H1 (cell line): Measurements from ENCODE around the gene AUH. TPM values are rescaled to one million over a fixed set of nuclear protein-coding genes. Genes with fewer than 3 reads are reported as not detected.

Experiments used
- CTCF ChIA-PET: fragments of 300-600 bp; sonication (Branson Sonifier 250); formaldehyde crosslinking; loops from one replicate; lab custom pipeline; 2021; ENCODE audit not compliant: partially characterized antibody; lab: Charles Lee
- POLR2A ChIA-PET: fragments of 300-600 bp; sonication (Branson Sonifier 250); formaldehyde crosslinking; loops from one replicate; lab custom pipeline; 2021; ENCODE audit warnings: inconsistent platforms; ENCODE audit not compliant: partially characterized antibody; lab: Charles Lee
- DNase-seq, 2 experiments: peaks; one replicate each; pipeline versions ENCODE4 v3.0.0 to v3.0.0-alpha.2; 2010 to 2022; ENCODE audit warnings: low spot score in 2 of 2, low read depth in 1 of 2, mixed read lengths in 1 of 2
- FAIRE-seq: peaks from 2 replicates; lab custom pipeline; 2011; peaks lifted over from hg19 to GRCh38; lab: Jason Lieb, UNC
- H2AFZ ChIP-seq: 2 replicates; pipeline ENCODE4 v1.8.1; 2012; ENCODE audit warnings: low read length, inconsistent platforms
- H2AK5ac ChIP-seq: 2 replicates; pipeline ENCODE4 v1.6.1; 2013; ENCODE audit warnings: low read depth, low read length
- H2BK120ac ChIP-seq: replicated peaks from 2 replicates; pipeline ENCODE3; 2013; ENCODE audit warnings: low read depth, low read length, inconsistent platforms
- H2BK12ac ChIP-seq: 2 replicates; pipeline ENCODE4 v1.6.1; 2013; ENCODE audit warnings: low read depth, low read length
- H2BK15ac ChIP-seq: 2 replicates; pipeline ENCODE4 v1.6.1; 2013; ENCODE audit warnings: low read length
- H2BK20ac ChIP-seq: 2 replicates; pipeline ENCODE4 v1.6.1; 2013; ENCODE audit warnings: low read length
- H2BK5ac ChIP-seq: 2 replicates; pipeline ENCODE4 v1.6.1; 2013; ENCODE audit warnings: low read depth, low read length
- H3K14ac ChIP-seq: 2 replicates; pipeline ENCODE4 v1.6.1; 2013; ENCODE audit warnings: inconsistent platforms; ENCODE audit not compliant: insufficient read length
- H3K18ac ChIP-seq: 2 replicates; pipeline ENCODE4 v1.6.1; 2013; ENCODE audit warnings: low read length; ENCODE audit errors: extremely low read depth
- H3K23ac ChIP-seq: 2 replicates; pipeline ENCODE4 v1.6.1; 2013; ENCODE audit warnings: inconsistent platforms; ENCODE audit not compliant: insufficient read length
- H3K23me2 ChIP-seq: 2 replicates; pipeline ENCODE4 v1.6.1; 2013; ENCODE audit warnings: low read depth, low read length
- H3K27ac ChIP-seq: 2 replicates; pipeline ENCODE4 v1.6.1; 2011; ENCODE audit warnings: low read depth, low read length, inconsistent platforms
- H3K27me3 ChIP-seq, 4 experiments: replicated peaks in 1 of 4; 1 replicate in 1 of 4; 2 replicates in 3 of 4; pipeline versions ENCODE4 v1.6.1 to v1.8.1; 2011 to 2013; ENCODE audit warnings: low read length in 3 of 4, mild to moderate bottlenecking in 3 of 4, inconsistent platforms in 2 of 4, mixed read lengths in 2 of 4, moderate library complexity in 1 of 4; ENCODE audit not compliant: control insufficient read depth in 3 of 4, insufficient read depth in 3 of 4; ENCODE audit errors: extremely low read depth in 1 of 4
- H3K36me3 ChIP-seq, 4 experiments: 2 replicates each; pipeline versions ENCODE4 v1.6.1 to v1.8.1; 2011 to 2013; ENCODE audit warnings: mild to moderate bottlenecking in 4 of 4, low read length in 3 of 4, moderate library complexity in 2 of 4, control low read depth in 1 of 4, inconsistent platforms in 1 of 4; ENCODE audit not compliant: insufficient read depth in 4 of 4, control insufficient read depth in 2 of 4
- H3K4ac ChIP-seq: replicated peaks from 2 replicates; pipeline ENCODE3; 2013; ENCODE audit warnings: low read length, low read depth, mixed read lengths, inconsistent platforms; ENCODE audit not compliant: insufficient read length
- H3K4me1 ChIP-seq, 4 experiments: replicated peaks in 1 of 4; 1 replicate in 1 of 4; 2 replicates in 3 of 4; pipeline versions ENCODE4 v1.6.1 to v1.8.1; 2011 to 2013; ENCODE audit warnings: low read length in 3 of 4, inconsistent platforms in 2 of 4, mixed read lengths in 1 of 4; ENCODE audit not compliant: insufficient read depth in 4 of 4, control insufficient read depth in 3 of 4
- H3K4me2 ChIP-seq, 2 experiments: 2 replicates each; pipeline versions ENCODE4 v1.6.1 to v1.8.1; 2011 to 2013; ENCODE audit warnings: low read depth in 2 of 2, low read length in 2 of 2, control low read depth in 1 of 2, inconsistent platforms in 1 of 2, mild to moderate bottlenecking in 1 of 2; ENCODE audit not compliant: insufficient read depth in 1 of 2
- H3K4me3 ChIP-seq, 4 experiments: fragments of 200-600, 300-600 bp in 1 of 4; sonication (generic), shearing (Covaris generic), sonication (Bioruptor Twin) in 1 of 4; 2 replicates each; pipeline versions ENCODE4 v1.5.1 to v1.8.1; 2011 to 2016; ENCODE audit warnings: low read length in 4 of 4, low read depth in 3 of 4, control low read depth in 2 of 4, inconsistent platforms in 2 of 4, mild to moderate bottlenecking in 2 of 4, mixed read lengths in 1 of 4, moderate library complexity in 1 of 4; ENCODE audit not compliant: insufficient read depth in 2 of 4; ENCODE audit errors: extremely low read depth in 1 of 4
- H3K56ac ChIP-seq: replicated peaks from 2 replicates; pipeline ENCODE3; 2013; ENCODE audit warnings: low read depth, mild to moderate bottlenecking, mixed read lengths, low read length, inconsistent platforms; ENCODE audit not compliant: insufficient read length
- H3K79me1 ChIP-seq: 2 replicates; pipeline ENCODE4 v1.6.1; 2013; ENCODE audit warnings: low read depth, low read length, control low read depth
- H3K79me2 ChIP-seq, 2 experiments: 2 replicates each; pipeline versions ENCODE4 v1.6.1 to v1.8.1; 2012 to 2013; ENCODE audit warnings: low read length in 2 of 2, mild to moderate bottlenecking in 2 of 2, inconsistent platforms in 1 of 2; ENCODE audit not compliant: insufficient read depth in 2 of 2, control insufficient read depth in 1 of 2
- H3K9ac ChIP-seq, 4 experiments: replicated peaks in 1 of 4; 1 replicate in 1 of 4; 2 replicates in 3 of 4; pipeline versions ENCODE4 v1.6.1 to v1.8.1; 2011 to 2013; ENCODE audit warnings: low read depth in 3 of 4, low read length in 3 of 4, control low read depth in 2 of 4, mild to moderate bottlenecking in 2 of 4, moderate library complexity in 2 of 4, inconsistent platforms in 1 of 4; ENCODE audit errors: extremely low read depth in 1 of 4
- H3K9me3 ChIP-seq, 2 experiments: 2 replicates each; pipeline versions ENCODE4 v1.6.1 to v1.8.1; 2012 to 2013; ENCODE audit warnings: mild to moderate bottlenecking in 2 of 2, moderate library complexity in 2 of 2, control low read depth in 1 of 2, inconsistent platforms in 1 of 2, low read depth in 1 of 2, low read length in 1 of 2, mixed read lengths in 1 of 2; ENCODE audit not compliant: insufficient read depth in 2 of 2
- H4K20me1 ChIP-seq, 2 experiments: replicated peaks in 1 of 2; 2 replicates each; pipeline versions ENCODE3 to v1.8.1; 2011 to 2013; ENCODE audit warnings: inconsistent platforms in 2 of 2, low read length in 2 of 2, mild to moderate bottlenecking in 1 of 2; ENCODE audit not compliant: insufficient read depth in 2 of 2, control insufficient read depth in 1 of 2
- H4K5ac ChIP-seq: 2 replicates; pipeline ENCODE4 v1.6.1; 2013; ENCODE audit warnings: low read length, low read depth, mixed read lengths, inconsistent platforms; ENCODE audit not compliant: insufficient read length
- H4K8ac ChIP-seq: 2 replicates; pipeline ENCODE4 v1.8.0; 2013; ENCODE audit warnings: mild to moderate bottlenecking, moderate library complexity, low read length, inconsistent platforms; ENCODE audit not compliant: insufficient read depth; ENCODE audit errors: extremely low read depth
- H4K91ac ChIP-seq: replicated peaks from 2 replicates; pipeline ENCODE3; 2013; ENCODE audit warnings: low read length, mixed read lengths, inconsistent platforms; ENCODE audit not compliant: insufficient read length
- BCL11A ChIP-seq, 2 experiments: IDR thresholded peaks; one replicate each; pipeline ENCODE4 v1.6.1; 2011; ENCODE audit warnings: low read depth in 2 of 2, low read length in 2 of 2, mild to moderate bottlenecking in 2 of 2
- CREB1 ChIP-seq: IDR thresholded peaks from 2 replicates; pipeline ENCODE4 v1.6.1; 2012; ENCODE audit warnings: inconsistent platforms
- CTBP2 ChIP-seq: IDR thresholded peaks from 2 replicates; pipeline ENCODE4 v1.7.0; 2011; ENCODE audit warnings: borderline replicate concordance, mild to moderate bottlenecking, moderate library complexity, mixed read lengths, low read length; ENCODE audit not compliant: insufficient read depth, insufficient read length
- EGR1 ChIP-seq: IDR thresholded peaks from 2 replicates; pipeline ENCODE4 v1.6.1; 2011; ENCODE audit warnings: low read depth, low read length, borderline replicate concordance
- FOSL1 ChIP-seq: IDR thresholded peaks from 2 replicates; pipeline ENCODE4 v1.6.1; 2011; ENCODE audit warnings: mild to moderate bottlenecking, low read depth, low read length, moderate library complexity; ENCODE audit not compliant: insufficient read depth
- HDAC6 ChIP-seq: IDR thresholded peaks from one replicate; pipeline ENCODE4 v1.7.1; 2012; ENCODE audit warnings: low read depth, mild to moderate bottlenecking, inconsistent platforms, low read length, moderate library complexity
- JUN ChIP-seq: IDR thresholded peaks from 2 replicates; pipeline ENCODE4 v1.6.1; 2011; ENCODE audit warnings: low read depth, mild to moderate bottlenecking, improper control_type of control experiment, low read length
- KDM4A ChIP-seq: IDR thresholded peaks from one replicate; pipeline ENCODE4 v1.7.1; 2012; ENCODE audit warnings: low read depth, mild to moderate bottlenecking, moderate library complexity, low read length, inconsistent platforms; ENCODE audit not compliant: severe bottlenecking
- POLR2A ChIP-seq, 2 experiments: IDR thresholded peaks; 1 replicate in 1 of 2; 2 replicates in 1 of 2; pipeline ENCODE4 v1.6.1; 2011; ENCODE audit warnings: low read depth in 2 of 2, low read length in 2 of 2, mild to moderate bottlenecking in 2 of 2; ENCODE audit errors: control extremely low read depth in 1 of 2
- POU5F1 ChIP-seq: IDR thresholded peaks from 2 replicates; pipeline ENCODE4 v1.6.1; 2011; ENCODE audit warnings: low read depth, mild to moderate bottlenecking, low read length, moderate library complexity
- SIX5 ChIP-seq: IDR thresholded peaks from 2 replicates; pipeline ENCODE4 v1.6.1; 2011; ENCODE audit warnings: mild to moderate bottlenecking, low read depth, low read length
- TAF1 ChIP-seq: IDR thresholded peaks from 2 replicates; pipeline ENCODE4 v1.6.1; 2011; ENCODE audit warnings: mild to moderate bottlenecking, low read depth, low read length
- TCF12 ChIP-seq: IDR thresholded peaks from 2 replicates; pipeline ENCODE4 v1.6.1; 2011; ENCODE audit warnings: low read depth, mild to moderate bottlenecking, low read length
- WGBS, 2 experiments: shearing (Covaris generic) in 1 of 2; methylation state at CpG; one replicate each; pipeline versions ENCODE4 v1.1.6 to v1.1.7; 2013 to 2015; ENCODE audit warnings: low lambda C conversion rate in 2 of 2, mixed read lengths in 2 of 2, inconsistent platforms in 1 of 2, low coverage in 1 of 2, missing lambda C conversion rate in 1 of 2; ENCODE audit not compliant: insufficient replicate concordance in 2 of 2, insufficient coverage in 1 of 2, insufficient read length in 1 of 2; ENCODE audit errors: extremely low coverage in 1 of 2, missing lambda C conversion rate in 1 of 2; 5-methylcytosine and 5-hydroxymethylcytosine counted together
- polyA plus RNA-seq, 7 experiments: library from polyadenylated mRNA; depleted of rRNA in 3 of 7; stranded (reverse) in 5 of 7; unstranded in 2 of 7; fragments of >200 nt in 5 of 7; fragments of 200-250 nt in 2 of 7; gene quantifications; 1 replicate in 5 of 7; 2 replicates in 1 of 7; 4 replicates in 1 of 7; pipeline versions ENCODE4 v1.2.1 to v1.2.3, GENCODE V29; 2011 to 2013; ENCODE audit warnings: missing spikeins in 2 of 7, mixed read lengths in 2 of 7
- total RNA-seq: library from RNA; stranded (reverse); fragmentation: NEBNext Ultra II Directional; extraction: Animal tissue kit (Norgen Biotek cat#: 25700); gene quantifications from 2 replicates; pipeline ENCODE4 v1.2.1, GENCODE V29; 2021

Gene AUH
- total and polyA plus RNA-seq, 2 of the 8 experiments (the other 6 are each of a cell fraction or from before 2014, with no cell fraction given): 5.8 to 21.9 TPM

DNA sequence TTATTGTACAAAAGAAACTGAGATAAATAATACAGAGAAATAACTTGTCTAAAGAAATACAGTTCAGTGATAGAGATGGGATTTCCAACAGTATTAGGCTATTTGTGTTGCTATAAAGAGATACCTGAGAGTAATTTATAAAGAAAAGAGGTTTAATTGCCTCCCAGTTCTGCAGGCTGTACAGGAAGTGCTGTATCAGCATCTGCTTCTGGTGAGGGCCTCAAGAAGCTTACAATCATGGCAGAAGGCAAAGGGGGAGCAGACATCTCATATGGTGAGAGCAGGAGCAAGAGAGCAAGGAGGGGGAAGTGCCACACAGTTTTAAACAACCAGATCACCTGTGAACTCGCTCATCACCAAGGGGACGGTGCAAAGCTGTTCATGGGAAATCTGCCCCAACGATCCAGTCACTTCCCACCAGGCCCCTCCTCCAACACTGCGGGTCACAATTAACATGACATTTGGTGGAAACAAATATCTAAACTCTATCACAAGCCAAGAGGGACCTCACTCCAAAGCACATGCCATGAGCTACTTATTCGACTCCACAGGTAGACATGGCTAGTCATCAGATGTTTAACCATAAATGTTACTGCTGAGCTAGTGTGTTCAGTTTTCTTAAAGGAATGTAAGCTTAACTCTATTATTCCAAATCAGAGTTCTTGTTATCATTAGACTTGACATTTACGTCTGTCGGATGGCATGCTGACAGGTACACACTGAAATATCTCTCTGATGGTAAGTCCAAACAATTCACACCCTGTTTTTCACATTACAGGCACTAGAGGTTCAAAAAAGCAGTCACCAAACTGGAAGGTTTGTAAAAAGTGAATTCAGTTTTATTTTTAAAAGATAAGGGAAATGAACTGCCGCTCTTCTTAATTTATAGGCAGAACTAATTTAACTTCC, 82.2 kb downstream of the AUH start:
- Histone ChIP-seq H4K8ac (peak overlapping the region; percentile 77; the same call in 1 of the 2 replicates), H3K9ac (no peak overlapping the region; a peak in 1 of 7 replicates), H4K91ac (no peak overlapping the region), H2BK12ac (no peak overlapping the region), H3K27ac (no peak overlapping the region), H3K4ac (no peak overlapping the region), H3K9me3 (no peaks in the 10 kb centered on the region), H3K14ac (no peak overlapping the region), H3K56ac (no peak overlapping the region), H3K23me2 (no peaks in the 10 kb centered on the region), H2AK5ac (no peak overlapping the region), H3K27me3 (no peaks in the 10 kb centered on the region), H3K36me3 (no peaks in the 10 kb centered on the region), H2BK20ac (no peak overlapping the region), H3K23ac (no peak overlapping the region), H2BK15ac (no peak overlapping the region), H4K20me1 (no peaks in the 10 kb centered on the region), H2BK5ac (no peak overlapping the region), H3K4me1 (no peaks in the 10 kb centered on the region; a peak in 1 of 7 replicates), H3K4me3 (no peak overlapping the region), H2BK120ac (no peak overlapping the region), H3K79me1 (no peaks in the 10 kb centered on the region), H4K5ac (no peak overlapping the region), H3K4me2 (no peak overlapping the region), H3K79me2 (no peaks in the 10 kb centered on the region), H3K18ac (no peak overlapping the region), H2AFZ (no peak overlapping the region)
- 88% methylated on average over 8 of the region's 8 CpGs; no CpG with 5 or more reads in 1 of the 2 experiments for WGBS, 2 experiments
- POLR2A ChIA-PET: interaction anchor here (0.6 kb wide), 1 partner anchor 42 kb away, joined by 3 read pairs; no protein-coding TSS in a partner anchor
- CTCF ChIA-PET: interaction anchor here (0.6 to 0.9 kb wide), 2 partner anchors 382 to 384 kb away, joined by 3 read pairs; no protein-coding TSS in a partner anchor
- FAIRE-seq: no peak
- DNase-seq: no peak
- TF ChIP-seq CTBP2 (no peak), CREB1 (no peak), TAF1 (no peak), TCF12 (no peak), FOSL1 (no peak), EGR1 (no peak), HDAC6 (no peak), BCL11A (IDR thresholded peaks at IDR 0.05; ENCODE audit: low read depth in 2 of 2, low read length in 2 of 2) (no peak), JUN (no peak), KDM4A (no peak), SIX5 (no peak), POU5F1 (no peak), POLR2A (IDR thresholded peaks at IDR 0.05; ENCODE audit: control extremely low read depth in 1 of 2, low read depth in 2 of 2, low read length in 2 of 2) (no peak)
